Astrocyte (in vitro differentiated cells and primary cell): ENCODE measurements around the gene HSPA4. TPM values are rescaled to one million over a fixed set of nuclear protein-coding genes. Genes with fewer than 3 reads are reported as not detected.

Experiments
- DNase-seq: peaks from one replicate; pipeline ENCODE4 v3.0.0-alpha.2; 2010; ENCODE audit warnings: low read depth
- FAIRE-seq: peaks from 2 replicates; lab custom pipeline; 2011; peaks lifted over from hg19 to GRCh38; lab: Jason Lieb, UNC
- H2AFZ ChIP-seq: 2 replicates; pipeline ENCODE4 v1.6.0; 2012; ENCODE audit warnings: low read depth, low read length, inconsistent platforms
- H3K27ac ChIP-seq: 2 replicates; pipeline ENCODE4 v1.5.1; 2011; ENCODE audit warnings: low read depth, low read length, inconsistent platforms
- H3K27me3 ChIP-seq: 2 replicates; pipeline ENCODE4 v1.6.0; 2011; ENCODE audit warnings: low read length, inconsistent platforms; ENCODE audit not compliant: insufficient read depth
- H3K36me3 ChIP-seq: 2 replicates; pipeline ENCODE4 v1.5.1; 2011; ENCODE audit warnings: low read length, inconsistent platforms; ENCODE audit not compliant: insufficient read depth
- H3K4me1 ChIP-seq: 2 replicates; pipeline ENCODE4 v1.5.1; 2011; ENCODE audit warnings: low read length, inconsistent platforms; ENCODE audit not compliant: insufficient read depth
- H3K4me2 ChIP-seq: 2 replicates; pipeline ENCODE4 v1.6.0; 2012; ENCODE audit warnings: low read length, inconsistent platforms
- H3K4me3 ChIP-seq: 2 replicates; pipeline ENCODE4 v1.5.1; 2011; ENCODE audit warnings: low read depth, mild to moderate bottlenecking, low read length, inconsistent platforms; ENCODE audit not compliant: insufficient read depth
- H3K79me2 ChIP-seq: 2 replicates; pipeline ENCODE4 v1.6.0; 2012; ENCODE audit warnings: mild to moderate bottlenecking, low read length, inconsistent platforms; ENCODE audit not compliant: insufficient read depth
- H3K9ac ChIP-seq: 2 replicates; pipeline ENCODE4 v1.6.0; 2012; ENCODE audit warnings: mild to moderate bottlenecking, low read length, inconsistent platforms
- H3K9me3 ChIP-seq: 2 replicates; pipeline ENCODE4 v1.5.1; 2012; ENCODE audit warnings: low read depth, mild to moderate bottlenecking, low read length, inconsistent platforms; ENCODE audit not compliant: insufficient read depth
- H4K20me1 ChIP-seq: 2 replicates; pipeline ENCODE4 v1.6.0; 2012; ENCODE audit warnings: low read length, inconsistent platforms; ENCODE audit not compliant: insufficient read depth
- H3K27ac Mint-ChIP-seq: one replicate; pipeline ENCODE4 v1.8.0; 2021; ENCODE audit warnings: mild to moderate bottlenecking, mixed read lengths; ENCODE audit not compliant: unreplicated experiment
- H3K27me3 Mint-ChIP-seq: one replicate; pipeline ENCODE4 v1.8.0; 2021; ENCODE audit warnings: low read depth, mixed read lengths; ENCODE audit not compliant: unreplicated experiment
- H3K36me3 Mint-ChIP-seq: one replicate; pipeline ENCODE4 v1.8.0; 2021; ENCODE audit warnings: low read depth, mixed read lengths; ENCODE audit not compliant: unreplicated experiment
- H3K4me1 Mint-ChIP-seq: one replicate; pipeline ENCODE4 v1.8.0; 2021; ENCODE audit warnings: low read depth, mixed read lengths; ENCODE audit not compliant: unreplicated experiment
- H3K4me3 Mint-ChIP-seq: one replicate; pipeline ENCODE4 v1.8.0; 2021; ENCODE audit warnings: mild to moderate bottlenecking, moderate library complexity, mixed read lengths; ENCODE audit not compliant: unreplicated experiment
- H3K9me3 Mint-ChIP-seq: one replicate; pipeline ENCODE4 v1.8.0; 2021; ENCODE audit warnings: mild to moderate bottlenecking, mixed read lengths; ENCODE audit not compliant: unreplicated experiment
- EZH2 ChIP-seq: IDR thresholded peaks from 2 replicates; pipeline ENCODE4 v1.6.1; 2012; ENCODE audit warnings: mild to moderate bottlenecking, low read length, inconsistent platforms; ENCODE audit not compliant: insufficient read depth
- total RNA-seq: library from RNA; stranded (reverse); gene quantifications from 2 replicates; pipeline ENCODE4 v1.2.1, GENCODE V29; 2021
- TF ChIP-seq, protein P1 (sequence below): IDR thresholded peaks from 2 replicates; pipeline ENCODE4 v1.5.1; 2011; ENCODE audit warnings: low read depth, mild to moderate bottlenecking, inconsistent platforms, low read length, moderate library complexity; ENCODE audit not compliant: insufficient read depth

Gene HSPA4
- total RNA-seq, 1 donor from 2014 or later, result 210 TPM

DNA sequence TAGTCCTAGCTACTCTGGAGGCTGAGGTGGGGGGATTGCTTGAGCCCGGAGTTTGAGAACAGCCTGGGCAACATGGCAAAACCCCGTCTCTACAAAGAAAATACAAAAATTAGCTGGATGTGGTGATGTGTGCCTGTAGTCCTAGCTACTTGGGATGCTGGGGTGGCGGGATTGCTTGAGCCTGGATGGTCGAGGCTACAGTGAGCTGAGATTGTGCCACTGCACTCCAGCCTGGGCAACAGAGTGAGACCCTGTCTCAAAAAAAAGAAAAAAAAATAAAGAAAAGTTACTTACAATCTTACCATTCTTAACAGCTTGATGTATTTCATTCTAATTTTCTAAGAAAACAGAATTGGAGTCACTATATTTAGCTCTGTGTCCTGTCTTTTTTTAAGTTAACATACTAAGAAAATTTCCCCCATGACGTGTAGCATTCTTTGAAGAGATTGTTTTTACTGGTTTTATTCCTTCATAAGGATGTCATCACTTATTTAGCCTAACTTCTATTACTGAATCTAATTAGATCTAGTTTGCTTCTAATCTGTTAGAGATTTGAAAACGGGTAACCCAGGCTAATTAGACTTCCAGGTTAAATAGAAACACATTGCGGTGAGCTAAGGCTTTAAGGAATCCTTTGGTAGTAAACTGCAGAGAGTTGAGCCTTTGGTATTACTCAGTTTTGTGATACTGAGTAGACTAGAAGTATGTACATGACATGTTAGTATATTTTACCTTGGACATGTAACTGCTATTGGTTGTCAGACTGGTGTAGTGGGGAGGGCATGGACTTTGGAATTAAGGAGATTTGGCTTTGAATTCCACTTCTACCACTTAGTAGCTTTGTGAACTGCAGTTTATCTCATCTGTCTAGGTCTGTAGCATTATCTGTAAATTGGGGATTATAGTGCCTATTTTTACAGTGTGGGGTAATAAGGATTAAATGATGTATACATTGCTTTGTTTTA is 24.0 kb downstream of the HSPA4 start:
- DNase-seq, result no peak
- Histone ChIP-seq H4K20me1 (peaks cover 67% of the 10 kb centered on the region), H3K9me3 (no peaks in the 10 kb centered on the region), H3K4me2 (no peak overlapping the region), H3K9ac (no peak overlapping the region), H3K4me1 (no peaks in the 10 kb centered on the region), H3K36me3 (peaks cover 29% of the 10 kb centered on the region), H3K79me2 (peaks cover 91% of the 10 kb centered on the region), H2AFZ (no peak overlapping the region), H3K27ac (peak overlapping the region; percentile 36), H3K4me3 (no peak overlapping the region), H3K27me3 (no peaks in the 10 kb centered on the region)
- FAIRE-seq, result no peak
- H3K9me3 Mint-ChIP-seq, result no peaks in the 10 kb centered on the region
- H3K27me3 Mint-ChIP-seq, result no peaks in the 10 kb centered on the region
- H3K4me1 Mint-ChIP-seq, result no peaks in the 10 kb centered on the region
- peaks cover 22% of the 10 kb centered on the region for H3K36me3 Mint-ChIP-seq
- no peak overlapping the region for H3K4me3 Mint-ChIP-seq
- TF ChIP-seq EZH2, result no peak
- TF ChIP-seq, protein P1, sequence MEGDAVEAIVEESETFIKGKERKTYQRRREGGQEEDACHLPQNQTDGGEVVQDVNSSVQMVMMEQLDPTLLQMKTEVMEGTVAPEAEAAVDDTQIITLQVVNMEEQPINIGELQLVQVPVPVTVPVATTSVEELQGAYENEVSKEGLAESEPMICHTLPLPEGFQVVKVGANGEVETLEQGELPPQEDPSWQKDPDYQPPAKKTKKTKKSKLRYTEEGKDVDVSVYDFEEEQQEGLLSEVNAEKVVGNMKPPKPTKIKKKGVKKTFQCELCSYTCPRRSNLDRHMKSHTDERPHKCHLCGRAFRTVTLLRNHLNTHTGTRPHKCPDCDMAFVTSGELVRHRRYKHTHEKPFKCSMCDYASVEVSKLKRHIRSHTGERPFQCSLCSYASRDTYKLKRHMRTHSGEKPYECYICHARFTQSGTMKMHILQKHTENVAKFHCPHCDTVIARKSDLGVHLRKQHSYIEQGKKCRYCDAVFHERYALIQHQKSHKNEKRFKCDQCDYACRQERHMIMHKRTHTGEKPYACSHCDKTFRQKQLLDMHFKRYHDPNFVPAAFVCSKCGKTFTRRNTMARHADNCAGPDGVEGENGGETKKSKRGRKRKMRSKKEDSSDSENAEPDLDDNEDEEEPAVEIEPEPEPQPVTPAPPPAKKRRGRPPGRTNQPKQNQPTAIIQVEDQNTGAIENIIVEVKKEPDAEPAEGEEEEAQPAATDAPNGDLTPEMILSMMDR, result no peak
- no peak overlapping the region for H3K27ac Mint-ChIP-seq

DNA sequence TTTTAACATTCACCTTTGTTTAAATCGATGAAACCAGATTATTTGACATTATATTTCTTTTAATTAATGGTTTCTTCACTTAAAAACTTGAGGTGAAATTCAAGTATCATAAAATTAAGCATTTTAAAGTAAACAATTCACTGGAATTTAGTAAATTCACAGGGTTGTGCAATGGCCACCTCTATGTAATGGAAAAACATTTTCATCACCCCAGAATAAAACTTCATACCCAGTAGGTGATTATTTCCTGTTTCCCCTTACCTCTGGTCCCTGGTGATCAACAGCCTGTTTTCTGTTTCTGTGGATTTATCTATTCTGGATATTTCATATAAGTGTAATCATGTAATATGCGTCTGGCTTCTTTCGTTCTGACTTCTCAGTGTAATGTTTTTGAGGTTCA is 27.2 kb downstream of the HSPA4 start:
- Mint-ChIP-seq H3K9me3 (no peaks in the 10 kb centered on the region), H3K4me3 (no peak overlapping the region), H3K27me3 (no peaks in the 10 kb centered on the region), H3K4me1 (no peaks in the 10 kb centered on the region), H3K36me3 (peaks cover 12% of the 10 kb centered on the region), H3K27ac (no peak overlapping the region)
- DNase-seq (no peak), FAIRE-seq (no peak)
- TF ChIP-seq EZH2, result no peak
- TF ChIP-seq, protein P1, result no peak
- no peaks in the 10 kb centered on the region for H3K27me3 ChIP-seq
- H3K9me3 ChIP-seq, result no peaks in the 10 kb centered on the region
- H3K4me3 ChIP-seq, result no peak overlapping the region
- peaks cover 58% of the 10 kb centered on the region for H4K20me1 ChIP-seq
- no peak overlapping the region for H3K9ac ChIP-seq
- H3K4me2 ChIP-seq, result no peak overlapping the region
- H3K36me3 ChIP-seq, result peaks cover 12% of the 10 kb centered on the region
- H3K27ac ChIP-seq, result no peak overlapping the region
- peaks cover 89% of the 10 kb centered on the region for H3K79me2 ChIP-seq
- H3K4me1 ChIP-seq, result no peaks in the 10 kb centered on the region
- no peak overlapping the region for H2AFZ ChIP-seq

DNA sequence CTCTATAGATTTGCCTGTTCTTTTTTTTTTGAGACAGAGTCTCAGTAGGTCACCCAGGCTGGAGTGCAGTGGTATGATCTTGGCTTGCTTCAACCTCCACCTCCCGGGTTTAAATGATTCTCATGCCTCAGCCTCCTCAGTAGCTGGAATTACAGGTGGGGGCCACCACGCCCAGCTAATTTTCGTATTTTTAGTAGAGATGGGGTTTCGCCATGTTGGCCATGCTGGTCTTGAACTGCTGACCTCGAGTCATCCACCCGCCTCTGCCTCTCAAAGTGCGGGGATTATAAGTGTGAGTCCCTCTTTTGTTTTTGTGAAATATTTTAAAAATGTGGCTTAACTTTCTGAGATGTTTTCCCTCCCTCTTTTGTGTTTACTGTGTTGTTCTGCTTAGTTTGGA is 29.2 kb downstream of the HSPA4 start:
- FAIRE-seq (no peak), DNase-seq (no peak)
- no peak overlapping the region for H2AFZ ChIP-seq
- H3K79me2 ChIP-seq, result peaks cover 94% of the 10 kb centered on the region
- no peaks in the 10 kb centered on the region for H3K9me3 ChIP-seq
- no peaks in the 10 kb centered on the region for H3K27me3 ChIP-seq
- H3K4me2 ChIP-seq, result no peak overlapping the region
- Mint-ChIP-seq H3K4me1 (no peaks in the 10 kb centered on the region), H3K4me3 (no peak overlapping the region), H3K27me3 (no peaks in the 10 kb centered on the region), H3K36me3 (peaks cover 7% of the 10 kb centered on the region), H3K27ac (no peak overlapping the region), H3K9me3 (no peaks in the 10 kb centered on the region)
- no peaks in the 10 kb centered on the region for H3K4me1 ChIP-seq
- H3K27ac ChIP-seq, result no peak overlapping the region
- TF ChIP-seq, protein P1, result no peak
- TF ChIP-seq EZH2, result no peak
- H3K4me3 ChIP-seq, result no peak overlapping the region
- no peak overlapping the region for H3K9ac ChIP-seq
- peaks cover 69% of the 10 kb centered on the region for H4K20me1 ChIP-seq
- peaks cover 12% of the 10 kb centered on the region for H3K36me3 ChIP-seq
